NCI-H526 (cell line): ENCODE measurements around the gene MAD1L1.
"Not testable (repeated sequence)": the region's sequence is repeated elsewhere in the genome, so short reads cannot be mapped to it uniquely, and the experiment has no call there.

Experiments
- DNase-seq, 2 experiments: peaks; one replicate each; lab custom pipeline; 2025; lab: John Stamatoyannopoulos, UW

The MAD1L1 gene

GRCh38 chr7:1883031-1883761 lies 349.5 kb downstream of the MAD1L1 start:
- no peak for DNase-seq

DNA sequence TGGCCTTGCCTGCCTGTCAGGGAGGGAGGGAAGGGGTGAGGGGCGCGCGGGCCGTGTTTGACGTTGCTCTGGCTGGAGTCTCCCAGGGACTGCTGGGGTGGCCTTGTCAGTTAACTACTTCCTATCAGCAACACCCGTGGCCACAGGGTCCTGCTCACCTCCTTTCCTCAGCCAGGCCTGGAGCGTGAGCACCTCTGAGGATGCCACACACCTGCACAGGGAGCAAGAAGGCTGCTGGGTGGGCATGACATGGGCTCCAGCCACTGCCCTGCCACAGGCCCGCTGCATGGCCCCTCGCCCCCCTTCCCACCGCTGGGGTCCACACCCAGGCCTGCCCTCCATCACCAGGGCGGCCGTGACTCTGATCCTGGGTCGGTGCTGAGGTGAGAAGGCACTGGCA lies 350.3 kb downstream of the MAD1L1 start:
- DNase-seq: no peak

GRCh38 chr7:1881946-1882345 lies 350.8 kb downstream of the MAD1L1 start:
- no peak for DNase-seq

- DNase-seq: not testable (repeated sequence)
Observed at GRCh38 chr7:1876641-1877040, 356.1 kb downstream of the MAD1L1 start.

- peak in 1 of 2 experiments; percentile 32 for DNase-seq
Observed at GRCh38 chr7:1875392-1876199, 357.1 kb downstream of the MAD1L1 start.

- DNase-seq: not testable (repeated sequence)
Observed at GRCh38 chr7:1874590-1875391, 358.0 kb downstream of the MAD1L1 start.

GRCh38 chr7:1873857-1874589 lies 358.7 kb downstream of the MAD1L1 start:
- no peak for DNase-seq

- DNase-seq: no peak
Observed at GRCh38 chr7:1873421-1873820, 359.3 kb downstream of the MAD1L1 start.

DNA sequence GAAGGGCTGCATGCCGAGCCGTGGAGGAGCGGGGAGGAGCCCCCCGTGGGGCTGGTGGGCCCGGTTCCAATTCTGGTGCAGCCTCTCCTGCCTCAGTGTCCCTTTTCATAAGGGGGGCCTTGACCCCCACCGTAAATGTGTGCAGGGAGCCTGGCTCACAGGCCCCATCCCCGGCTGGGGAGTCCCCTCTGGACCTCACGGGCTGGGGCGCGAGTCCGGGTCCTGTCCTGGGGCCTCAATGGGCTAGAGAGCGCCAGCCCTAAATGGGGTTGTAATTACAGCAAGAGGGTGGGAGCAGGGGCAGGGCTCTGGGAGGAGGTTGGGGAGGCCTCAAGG lies 359.7 kb downstream of the MAD1L1 start:
- no peak for DNase-seq

DNA sequence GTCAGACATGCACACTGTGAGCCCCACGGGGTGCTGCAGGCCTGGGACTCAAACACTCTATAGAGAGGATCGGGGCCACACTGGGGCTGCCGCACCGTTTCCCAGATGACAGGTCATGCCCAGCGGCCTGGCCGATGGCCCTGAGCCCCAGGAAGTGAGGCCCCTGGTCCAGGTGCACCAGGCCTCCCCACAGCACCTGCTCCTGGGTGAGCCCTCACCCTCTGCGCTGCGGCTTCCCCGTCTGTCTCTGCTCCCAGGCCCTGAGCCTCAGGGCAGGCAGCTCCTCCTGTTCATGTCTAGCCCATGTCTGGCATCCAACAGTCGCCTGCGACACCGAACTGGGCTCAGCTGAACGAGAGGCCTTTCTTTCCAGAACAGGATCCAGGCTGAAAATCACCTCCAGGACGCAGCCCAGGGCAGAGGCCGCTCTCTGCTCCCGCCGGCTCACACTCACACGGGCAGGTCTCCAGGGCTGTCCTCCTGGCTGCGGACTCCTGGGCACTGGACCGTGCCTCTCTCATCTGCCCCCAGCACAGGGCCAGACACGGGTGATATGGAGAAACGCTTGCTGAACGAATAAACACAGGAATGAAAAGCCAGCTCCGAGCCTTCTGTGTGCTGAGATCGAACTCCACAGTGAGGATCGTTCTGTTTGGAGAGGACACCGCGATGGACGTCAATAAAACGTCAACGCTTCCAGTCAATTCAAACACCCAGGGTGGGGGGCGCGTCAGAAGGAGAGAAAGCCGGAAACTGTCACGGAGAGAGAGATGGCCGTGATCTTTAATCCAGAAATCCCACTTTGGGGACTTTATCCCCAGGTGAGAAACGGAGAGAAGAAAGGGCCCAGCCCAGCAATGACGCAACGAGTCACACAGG lies 360.3 kb downstream of the MAD1L1 start:
- no peak for DNase-seq

DNA sequence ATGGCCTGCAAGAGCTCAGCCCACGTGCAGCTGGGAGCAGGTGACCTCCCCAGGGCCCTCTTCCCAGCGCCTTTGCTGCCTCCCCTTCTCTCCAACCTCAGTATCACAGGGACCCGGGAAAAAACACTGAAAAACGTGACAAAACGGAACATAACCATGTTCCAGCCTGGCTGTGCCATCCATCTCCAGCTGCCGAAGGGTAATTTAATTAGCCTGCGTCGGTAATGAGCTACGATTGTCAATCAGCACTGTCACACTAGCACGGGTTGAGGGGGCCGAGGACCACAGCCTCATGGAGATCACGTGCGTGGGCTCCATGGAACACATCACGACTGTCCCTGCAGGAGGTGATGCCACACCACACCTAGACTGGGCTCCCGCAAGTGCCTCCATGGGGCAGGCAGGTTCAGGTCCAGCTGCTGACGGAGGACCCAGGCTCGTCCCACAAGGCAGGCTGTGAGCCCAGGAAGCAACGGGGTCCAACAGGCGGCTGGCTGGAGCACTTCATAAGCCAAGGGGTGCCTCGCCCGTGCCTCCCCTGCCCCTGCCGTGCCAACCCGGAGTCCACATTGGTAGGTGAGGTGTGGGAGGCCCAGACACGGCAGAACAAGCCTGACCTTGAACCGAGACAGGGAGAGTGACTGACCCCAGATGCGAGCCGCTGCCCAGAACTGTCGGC lies 363.2 kb downstream of the MAD1L1 start:
- DNase-seq: no peak

DNA sequence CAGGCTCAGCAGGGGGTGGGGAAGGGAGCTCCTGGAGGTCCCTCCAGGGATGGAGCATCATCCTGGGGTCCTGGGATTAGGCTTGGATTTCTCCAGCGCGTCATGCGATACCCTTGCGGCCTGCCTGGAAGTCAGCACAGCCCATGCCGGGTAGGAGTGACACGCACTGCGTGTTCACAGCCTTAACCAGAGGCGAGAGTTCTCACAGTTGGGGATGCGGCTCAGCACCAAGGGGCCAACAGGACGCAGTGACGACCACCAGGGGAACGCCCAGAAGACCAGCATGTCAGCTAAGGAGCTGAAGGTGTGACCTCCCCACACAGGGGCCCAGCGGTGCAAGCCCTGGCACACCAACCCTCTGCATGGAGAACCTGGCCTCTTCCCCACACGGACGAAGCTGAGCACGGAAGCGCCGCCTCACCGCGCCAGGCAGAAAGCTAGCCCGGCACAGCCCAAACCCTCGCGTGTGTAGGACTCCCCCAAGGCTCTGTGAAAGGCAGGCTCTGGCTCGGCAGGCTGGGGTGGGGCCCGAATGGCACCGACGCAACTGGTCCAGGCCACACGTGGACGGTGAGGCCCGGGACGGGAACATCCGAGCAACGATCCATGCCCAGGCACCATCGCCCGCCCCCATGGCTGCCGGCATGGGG lies 364.1 kb downstream of the MAD1L1 start:
- no peak for DNase-seq

DNA sequence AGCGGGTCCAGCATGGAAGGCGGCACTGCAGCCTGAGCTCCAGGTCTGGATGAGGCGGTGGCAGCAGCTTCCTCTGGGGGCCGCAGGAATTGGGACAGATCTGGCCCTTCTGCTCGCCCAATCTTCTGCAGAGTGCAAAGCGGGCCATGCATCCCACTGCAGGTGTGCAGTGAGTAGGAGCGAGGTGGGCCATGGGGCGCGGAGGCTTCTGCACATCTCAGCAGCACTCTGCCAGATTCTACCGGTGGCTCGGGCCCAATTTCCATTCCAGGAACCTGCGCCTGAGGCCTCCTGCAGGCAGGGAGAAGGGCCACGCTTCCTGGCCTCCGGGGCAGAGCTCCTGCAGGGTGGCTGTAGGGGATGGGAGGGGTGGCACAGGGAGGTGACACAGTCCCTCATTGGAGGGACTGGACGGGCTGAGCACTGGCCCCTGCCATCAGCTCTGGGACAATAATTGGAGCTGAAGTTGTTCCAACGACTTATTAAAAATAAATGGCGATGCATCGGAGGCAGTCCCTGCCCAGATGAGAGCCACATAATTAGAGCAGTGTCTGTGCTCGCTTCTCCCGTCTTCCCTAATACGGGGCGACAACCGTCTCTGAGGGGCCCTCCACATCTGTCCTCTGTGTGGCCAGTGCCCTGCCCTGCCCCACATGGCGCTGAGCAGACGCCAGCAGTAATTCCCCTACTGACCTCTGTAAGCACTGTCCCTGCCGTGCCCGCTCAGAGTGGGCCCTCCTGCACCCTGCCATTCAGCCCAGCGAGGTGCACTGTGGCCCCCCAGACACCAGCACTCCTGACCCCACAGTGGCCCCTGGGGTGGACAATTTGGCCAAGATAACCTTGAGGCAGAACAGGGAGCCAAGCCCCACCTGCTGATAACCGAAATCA lies 365.1 kb downstream of the MAD1L1 start:
- no peak for DNase-seq

- DNase-seq: no peak
Observed at GRCh38 chr7:1866601-1867000, 366.1 kb downstream of the MAD1L1 start.

- DNase-seq: no peak
Observed at GRCh38 chr7:1865571-1866255, 367.0 kb downstream of the MAD1L1 start.

GRCh38 chr7:1865000-1865555 lies 367.7 kb downstream of the MAD1L1 start:
- DNase-seq: no peak

DNA sequence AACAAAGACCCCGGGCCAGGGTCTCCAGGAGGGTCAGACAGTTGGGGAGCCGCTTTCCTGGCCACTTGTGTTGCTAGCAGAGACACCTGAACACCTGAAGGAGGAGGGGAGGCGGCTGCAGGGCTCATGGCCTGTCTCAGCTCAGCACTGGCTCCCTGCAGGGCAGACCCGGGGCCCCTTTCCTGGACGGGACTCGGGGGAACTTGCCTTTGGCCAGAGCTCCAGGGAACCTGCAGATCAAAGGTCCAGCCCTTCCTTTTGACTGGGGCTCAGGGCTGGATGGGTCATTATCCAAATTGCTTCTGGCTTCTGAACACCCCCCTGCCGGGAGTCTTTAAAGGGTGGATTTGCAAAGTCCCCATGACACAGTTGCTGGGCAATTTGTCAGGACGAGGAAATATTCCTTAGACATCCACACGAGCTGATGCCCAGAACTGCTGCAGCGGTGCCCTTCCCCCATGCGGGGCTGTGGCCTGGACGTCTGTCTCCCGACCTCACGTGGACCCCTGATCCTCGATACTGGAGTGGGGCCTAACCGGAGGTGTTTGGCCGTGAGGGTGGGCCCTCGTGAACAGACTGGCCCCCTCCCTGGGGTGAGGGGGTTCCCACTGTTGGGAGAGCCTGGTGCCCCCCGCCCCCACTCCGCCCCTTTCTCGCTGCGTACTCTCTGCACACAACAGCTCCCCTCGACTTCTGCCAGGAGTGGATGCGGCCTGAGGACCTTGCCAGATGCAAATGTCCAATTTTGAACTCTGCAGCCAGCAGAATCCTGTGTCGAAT lies 368.4 kb downstream of the MAD1L1 start:
- no peak for DNase-seq
